Fibroblast of the aortic adventitia (primary cell): ENCODE data around the gene PLEKHM2. TPM values are rescaled to one million over a fixed set of nuclear protein-coding genes. Genes with fewer than 3 reads are reported as not detected.

ENCODE experiments used
- DNase-seq: peaks from one replicate; pipeline ENCODE4 v3.0.0-alpha.2; 2010; ENCODE audit warnings: low read depth
- H3K4me3 ChIP-seq: 2 replicates; pipeline ENCODE4 v1.5.1; 2011; ENCODE audit warnings: low read depth, mild to moderate bottlenecking, control low read depth, low read length, moderate library complexity
- CTCF ChIP-seq: IDR thresholded peaks from 2 replicates; pipeline ENCODE4 v1.5.1; 2011; ENCODE audit warnings: mild to moderate bottlenecking, low read length, control low read depth, inconsistent platforms; ENCODE audit not compliant: insufficient read depth
- total RNA-seq: library from RNA; depleted of rRNA; stranded (reverse); fragments of >200 nt; gene quantifications from 2 replicates; pipeline ENCODE4 v1.2.3, GENCODE V29; 2012; ENCODE audit warnings: low replicate concordance

Gene PLEKHM2
- total RNA-seq, 1 donor = 76.5 TPM

DNA sequence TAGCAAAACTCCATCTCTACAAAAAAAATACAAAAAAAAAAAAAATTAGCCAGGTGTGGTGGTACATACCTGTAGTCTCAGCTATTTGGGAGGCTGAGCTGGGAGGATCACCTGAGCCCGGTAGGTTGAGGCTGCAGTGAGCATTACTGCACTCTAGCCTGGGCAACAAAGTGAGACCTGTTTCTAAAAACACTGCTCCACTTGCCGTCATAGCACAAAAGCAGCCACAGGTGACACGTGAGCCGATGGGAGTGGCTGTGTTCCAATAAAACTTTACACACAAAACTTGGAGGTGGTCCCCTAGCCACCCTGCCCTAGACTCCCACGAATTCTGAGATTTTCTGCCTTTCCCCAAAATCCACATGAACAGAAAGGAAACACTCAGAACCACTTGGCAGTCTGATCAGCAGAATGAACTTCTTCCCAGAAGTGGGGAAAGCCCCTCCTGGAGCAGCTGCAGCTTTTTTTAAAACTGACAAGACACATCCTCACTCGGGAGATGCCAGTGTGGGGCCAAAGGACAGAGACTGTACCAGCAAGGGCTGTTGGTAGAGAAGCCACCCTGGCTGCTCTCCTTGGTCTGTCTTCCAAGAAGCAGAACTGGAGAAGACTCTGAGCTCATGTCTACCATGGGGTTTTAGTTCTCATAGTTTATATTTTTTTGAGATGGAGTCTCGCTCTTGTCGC is 23.3 kb downstream of the PLEKHM2 start:
- DNase-seq = peak; percentile 16
- H3K4me3 ChIP-seq = no peak overlapping the region
- no peak for TF ChIP-seq CTCF

GRCh38 chr1:15708486-15709137 is 24.5 kb downstream of the PLEKHM2 start:
- no peak overlapping the region for H3K4me3 ChIP-seq
- no peak for TF ChIP-seq CTCF
- DNase-seq = no peak

GRCh38 chr1:15709226-15709625 is 25.1 kb downstream of the PLEKHM2 start:
- DNase-seq = no peak
- TF ChIP-seq CTCF = no peak
- no peak overlapping the region for H3K4me3 ChIP-seq

DNA sequence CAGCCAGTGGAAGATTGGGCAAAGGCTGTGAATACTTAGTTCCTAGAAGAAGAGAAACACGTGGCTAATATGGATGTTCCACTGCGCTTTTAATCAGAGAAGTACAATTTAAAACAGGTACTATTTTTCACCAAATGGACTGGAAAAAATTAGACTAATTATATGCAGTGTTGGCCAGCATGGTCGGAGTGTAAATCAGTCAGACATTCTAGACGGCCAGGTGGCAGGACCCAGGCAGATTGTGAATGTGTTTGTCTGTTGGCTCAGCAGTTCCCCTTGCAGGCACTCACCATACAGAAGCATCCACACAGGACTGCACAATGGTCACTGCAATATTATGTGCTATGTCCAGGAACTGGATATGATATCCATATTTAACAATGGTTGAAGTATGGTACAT is 28.0 kb downstream of the PLEKHM2 start:
- DNase-seq = no peak
- TF ChIP-seq CTCF = no peak

DNA sequence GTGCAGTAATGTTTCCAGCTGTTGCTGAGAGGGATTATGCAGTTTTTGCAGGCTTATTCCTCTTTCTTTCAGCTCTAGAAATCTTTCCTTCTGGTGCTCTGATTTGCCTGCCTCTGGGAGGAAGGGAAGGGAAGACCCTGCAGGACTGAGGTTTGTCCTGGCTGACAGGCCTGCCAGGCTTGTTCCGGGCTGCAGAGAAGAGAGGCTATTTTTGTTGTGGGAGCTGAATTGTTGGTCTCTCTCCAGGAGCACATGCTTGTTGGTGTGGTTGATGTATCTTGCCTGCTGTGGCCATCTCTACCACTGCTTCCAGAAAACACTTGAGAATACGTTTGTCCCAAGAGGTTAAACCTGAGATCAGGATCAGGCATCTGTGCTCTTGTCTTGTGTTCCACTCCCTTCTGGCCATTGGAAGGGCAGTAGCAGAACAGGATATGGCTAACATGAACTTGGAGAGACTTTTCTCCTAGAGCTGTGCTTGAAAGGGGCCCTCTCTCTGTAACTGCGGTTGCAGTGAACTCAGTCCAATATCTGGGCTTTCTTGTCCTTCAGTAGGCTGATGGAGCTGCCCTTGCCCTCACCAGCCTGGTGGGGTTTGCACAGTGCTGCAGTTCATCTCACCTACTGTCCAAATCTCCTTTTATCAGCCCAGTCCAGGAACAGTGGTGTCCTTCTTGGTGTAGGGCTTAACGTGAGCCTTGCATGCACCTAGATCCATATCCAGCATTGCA is 30.5 kb downstream of the PLEKHM2 start:
- no peak overlapping the region for H3K4me3 ChIP-seq
- no peak for TF ChIP-seq CTCF
- peak; percentile 83 for DNase-seq

More for the DNA sequence above, 28.0 kb downstream of the PLEKHM2 start:
- H3K4me3 ChIP-seq = no peak overlapping the region

GRCh38 chr1:15717418-15718125 is 33.5 kb downstream of the PLEKHM2 start:
- DNase-seq = peak; percentile 28
- TF ChIP-seq CTCF = no peak
- no peak overlapping the region for H3K4me3 ChIP-seq
